ENCODE results near the gene SST. TPM values are rescaled to one million over a fixed set of nuclear protein-coding genes. Genes with fewer than 3 reads are reported as not detected.
A peak's percentile ranks its signal among the peaks of the same experiment; 100 is the strongest.

SST gene
- total and polyA plus RNA-seq, 2 of the 13 experiments (the other 11 are each of a cell fraction or from before 2014, with no cell fraction given) = not detected

- TF ChIP-seq PRDM15 (CRISPR knock-in tag; IDR thresholded peaks at IDR 0.05) (no peak), TFE3 (CRISPR knock-in tag; IDR thresholded peaks at IDR 0.05) (no peak)
Observed at GRCh38 chr3:187717572-187717971, 47.4 kb upstream of the SST start (continued).

GRCh38 chr3:187714404-187714979, 44.3 kb upstream of the SST start:
- ChIA-PET CTCF (ENCODE audit: low intra/inter-chr PET ratio, low total read pairs) (interaction anchor here (2.0 to 2.9 kb wide), 4 partner anchors 35 to 494 kb away, joined by 8 to 21 read pairs (median 15); no protein-coding TSS in a partner anchor), POLR2A (no interaction called here)
- no peaks in the 10 kb centered on the region for H3K36me3 ChIP-seq (replicated peaks in 1 of 2; ENCODE audit: control insufficient read depth in 1 of 2, insufficient read depth in 2 of 2, low read length in 2 of 2)
- no peak overlapping the region for H3K27ac ChIP-seq (ENCODE audit: extremely low read length, insufficient read depth, low read length)
- in situ Hi-C loops (cut with HindIII; ENCODE audit: extremely low pct_ligation_motif_present, low pct_unique_long_range_greater_than_20kb) (loop anchor here (10.0 kb wide), 1 partner anchor 400 kb away; no protein-coding TSS in a partner anchor), intact Hi-C loops (cut with micrococcal nuclease; ENCODE audit: unreplicated experiment) (loop anchor here (1.0 kb wide), 4 partner anchors 35 to 494 kb away; no protein-coding TSS in a partner anchor)
- FAIRE-seq (peak; percentile 83), DNase-seq (ENCODE audit: low spot score) (peak; percentile 74), ATAC-seq (peak; percentile 84)
- H3K4me1 ChIP-seq (ENCODE audit: insufficient read depth, low read length) = peaks cover 30% of the 10 kb centered on the region
- H3K27me3 ChIP-seq (ENCODE audit: control insufficient read depth in 1 of 2, insufficient read depth in 2 of 2, low read length in 2 of 2) = no peaks in the 10 kb centered on the region
- H3K9me3 ChIP-seq (ENCODE audit: low read length) = no peaks in the 10 kb centered on the region
- H4K20me1 ChIP-seq (ENCODE audit: insufficient read depth, low read length) = no peaks in the 10 kb centered on the region
- no peak overlapping the region; the same call in 1 of the 2 replicates for H3K9ac ChIP-seq (ENCODE audit: insufficient read depth, low read depth, low read length)
- H3K4me2 ChIP-seq (ENCODE audit: low read depth, low read length) = peak overlapping the region; percentile 91
- H2AFZ ChIP-seq (ENCODE audit: low read length) = no peak overlapping the region
- WGBS (ENCODE audit: low lambda C conversion rate) = 0% methylated on average over 4 of the region's 4 CpGs
- BruUV-seq (replicated peaks) = no TSS peak
- peak overlapping the region in 2 of 3 experiments; percentile 35 to 51; a peak in 4 of 6 replicates for H3K4me3 ChIP-seq (replicated peaks in 1 of 3; ENCODE audit: insufficient read depth in 1 of 3, low read depth in 2 of 3, low read length in 3 of 3)
- H3K79me2 ChIP-seq (ENCODE audit: insufficient read depth, low read length) = no peaks in the 10 kb centered on the region
- TF ChIP-seq SALL1 (CRISPR knock-in tag; IDR thresholded peaks at IDR 0.05) = 0 out of 2 replicates have a peak, but pooled peaks have one; percentile 14
- TF ChIP-seq THAP11 (CRISPR knock-in tag; IDR thresholded peaks at IDR 0.05) = 0 out of 2 replicates have a peak, but pooled peaks have one; percentile 27
- TF ChIP-seq KDM4B (CRISPR knock-in tag; IDR thresholded peaks at IDR 0.05) = 0 out of 2 replicates have a peak, but pooled peaks have one; percentile 45
- peak; percentile 34; the same call in 1 of the 2 replicates for TF ChIP-seq ZNF362 (CRISPR knock-in tag; IDR thresholded peaks at IDR 0.05; ENCODE audit: borderline replicate concordance)
- no peak for TF ChIP-seq DBP (CRISPR knock-in tag; IDR thresholded peaks at IDR 0.05; ENCODE audit: not compliant biosample characterization)
- TF ChIP-seq ZNF614 (CRISPR knock-in tag; IDR thresholded peaks at IDR 0.05; ENCODE audit: borderline replicate concordance) = 0 out of 2 replicates have a peak, but pooled peaks have one; percentile 42
- no peak for TF ChIP-seq SP140L (CRISPR knock-in tag; IDR thresholded peaks at IDR 0.05; ENCODE audit: borderline replicate concordance)
- peak; percentile 91 for TF ChIP-seq SMC3 (IDR thresholded peaks at IDR 0.05; ENCODE audit: low read length)
- TF ChIP-seq CTCF (CRISPR knock-in tag; IDR thresholded peaks at IDR 0.05) = peak; percentile 95
- no peak for TF ChIP-seq HNRNPH1 (optimal IDR thresholded peaks at IDR 0.05; ENCODE audit: low read depth, low read length)
- peak; percentile 73; the same call in 1 of the 2 replicates for TF ChIP-seq ZNF3 (CRISPR knock-in tag; IDR thresholded peaks at IDR 0.05)

Measured in HepG2 (cell line).